A549 (cell line): ENCODE measurements around the gene SLC35B4. TPM values are rescaled to one million over a fixed set of nuclear protein-coding genes. Genes with fewer than 3 reads are reported as not detected.

Source experiments
- ATAC-seq, 2 experiments: fragments of 200-7000 bp in 1 of 2; fragments of >200 bp in 1 of 2; cut with Nextera tagmentation in 1 of 2; cut with Tn5 transposase in 1 of 2; 3 replicates each; pipeline versions ENCODE4 v1.8.0 to v1.9.1; 2018 to 2020; ENCODE audit warnings: mild to moderate bottlenecking in 1 of 2, moderate library complexity in 1 of 2
- CTCF ChIA-PET: fragments of 300-600 bp; sonication (Branson Sonifier 250); formaldehyde crosslinking; extraction: SDS; loops from one replicate; lab custom pipeline; 2021; ENCODE audit warnings: antibody characterized with exemption, inconsistent platforms; lab: Yijun Ruan, JAX
- POLR2A ChIA-PET: fragments of 350-600 bp; formaldehyde crosslinking; extraction: SDS; loops from one replicate; lab custom pipeline; 2021; ENCODE audit warnings: antibody characterized with exemption, inconsistent platforms; lab: Yijun Ruan, JAX
- DNase-seq, 2 experiments: peaks; one replicate each; pipeline versions ENCODE4 v3.0.0 to v3.0.0-alpha.2; 2011 to 2016; ENCODE audit warnings: low read depth in 1 of 2, low spot score in 1 of 2
- FAIRE-seq: peaks from 2 replicates; lab custom pipeline; 2011; peaks lifted over from hg19 to GRCh38; lab: Jason Lieb, UNC
- H3K27ac ChIP-seq, 2 experiments: fragments of >200 bp; sonication (Bioruptor Twin); formaldehyde crosslinking; 3 replicates each; pipeline ENCODE4 v1.5.1; 2016 to 2017
- H3K4me1 ChIP-seq: fragments of >200 bp; sonication (Bioruptor Twin); formaldehyde crosslinking; 3 replicates; pipeline ENCODE4 v1.6.1; 2016
- H3K4me2 ChIP-seq: fragments of >200 bp; sonication (Bioruptor Twin); formaldehyde crosslinking; 3 replicates; pipeline ENCODE4 v1.6.1; 2016
- H3K4me3 ChIP-seq: fragments of >200 bp; sonication (Bioruptor Twin); formaldehyde crosslinking; 3 replicates; pipeline ENCODE4 v1.5.1; 2016
- H3K9me3 ChIP-seq: fragments of >200 bp; sonication (Bioruptor Twin); formaldehyde crosslinking; 3 replicates; pipeline ENCODE4 v1.6.1; 2016
- CEBPB ChIP-seq, 2 experiments: fragments of >200 bp in 1 of 2; sonication (Bioruptor Twin) in 1 of 2; formaldehyde crosslinking in 1 of 2; IDR thresholded peaks; 2 replicates each; pipeline ENCODE4 v1.6.1; 2012 to 2016
- E2F6 ChIP-seq: IDR thresholded peaks from 2 replicates; pipeline ENCODE4 v1.6.1; 2012; ENCODE audit warnings: low read depth, borderline replicate concordance
- EHF ChIP-seq: fragments of 250-450 bp; sonication (Bioruptor Pico); IDR thresholded peaks from 2 replicates; pipeline ENCODE4 v1.5.0; 2020; ENCODE audit warnings: mild to moderate bottlenecking
- EHMT2 ChIP-seq: fragments of 200-600 bp; sonication (generic); IDR thresholded peaks from 2 replicates; pipeline ENCODE4 v1.6.1; 2016; ENCODE audit warnings: antibody characterized with exemption, low read depth, mild to moderate bottlenecking, moderate library complexity
- ELK1 ChIP-seq: fragments of 150-350 bp; IDR thresholded peaks from 2 replicates; pipeline ENCODE4 v1.6.1; 2014; ENCODE audit warnings: low read depth, mild to moderate bottlenecking, low read length
- ESRRA ChIP-seq: fragments of 150-350 bp; IDR thresholded peaks from 2 replicates; pipeline ENCODE4 v1.6.1; 2014; ENCODE audit warnings: mild to moderate bottlenecking, low read length, borderline replicate concordance
- FOSL2 ChIP-seq, 2 experiments: fragments of 450-650 bp in 1 of 2; fragments of >200 bp in 1 of 2; sonication (Bioruptor Twin) in 1 of 2; formaldehyde crosslinking; IDR thresholded peaks; 2 replicates each; pipeline versions ENCODE4 v1.5.0 to v1.6.1; 2016 to 2020; ENCODE audit warnings: mild to moderate bottlenecking in 1 of 2, moderate library complexity in 1 of 2
- HES2 ChIP-seq: fragments of >200 bp; sonication (Bioruptor Twin); formaldehyde crosslinking; IDR thresholded peaks from 2 replicates; pipeline ENCODE4 v1.6.1; 2016
- HEYL ChIP-seq: fragments of 250-450 bp; sonication (Bioruptor Pico); IDR thresholded peaks from 2 replicates; pipeline ENCODE4 v1.8.0; 2021; ENCODE audit warnings: mild to moderate bottlenecking, moderate library complexity
- HOXB5 ChIP-seq: fragments of 250-450 bp; sonication (Bioruptor Pico); IDR thresholded peaks from 2 replicates; pipeline ENCODE4 v1.5.0; 2020; ENCODE audit warnings: mild to moderate bottlenecking, moderate library complexity
- JUNB ChIP-seq: fragments of >200 bp; sonication (Bioruptor Twin); formaldehyde crosslinking; IDR thresholded peaks from 2 replicates; pipeline ENCODE4 v1.6.1; 2016
- KDM5A ChIP-seq: fragments of 200-600 bp; sonication (generic); IDR thresholded peaks from 2 replicates; pipeline ENCODE4 v1.6.1; 2016; ENCODE audit warnings: antibody characterized with exemption, mild to moderate bottlenecking
- MAFK ChIP-seq: fragments of 450-650 bp; IDR thresholded peaks from 2 replicates; pipeline ENCODE4 v1.6.1; 2014; ENCODE audit not compliant: partially characterized antibody
- MAX ChIP-seq: IDR thresholded peaks from 2 replicates; pipeline ENCODE4 v1.6.1; 2012
- NPAS2 ChIP-seq: fragments of 250-450 bp; sonication (Bioruptor Pico); IDR thresholded peaks from 2 replicates; pipeline ENCODE4 v1.8.0; 2022; ENCODE audit warnings: mild to moderate bottlenecking, moderate library complexity, borderline replicate concordance
- REST ChIP-seq: fragments of 200-600 bp; sonication (generic); IDR thresholded peaks from 2 replicates; pipeline ENCODE4 v1.6.1; 2016; ENCODE audit warnings: antibody characterized with exemption, mild to moderate bottlenecking, moderate library complexity
- SREBF2 ChIP-seq: fragments of 450-650 bp; IDR thresholded peaks from 2 replicates; pipeline ENCODE4 v1.6.1; 2014; ENCODE audit warnings: mild to moderate bottlenecking, moderate library complexity
- TFCP2L1 ChIP-seq: fragments of 250-450 bp; sonication (Bioruptor Pico); IDR thresholded peaks from 2 replicates; pipeline ENCODE4 v1.5.0; 2021; ENCODE audit warnings: mild to moderate bottlenecking
- TP53 ChIP-seq: fragments of 250-450 bp; sonication (Bioruptor Pico); IDR thresholded peaks from 2 replicates; pipeline ENCODE4 v1.5.0; 2021; ENCODE audit warnings: mild to moderate bottlenecking, moderate library complexity
- ZFP36 ChIP-seq: fragments of 450-650 bp; IDR thresholded peaks from 2 replicates; pipeline ENCODE4 v1.6.1; 2014; ENCODE audit warnings: borderline replicate concordance; ENCODE audit not compliant: partially characterized antibody
- ZNF302 ChIP-seq: fragments of 250-450 bp; sonication (Bioruptor Pico); IDR thresholded peaks from 2 replicates; pipeline ENCODE4 v1.9.0; 2021; ENCODE audit warnings: inconsistent platforms, mild to moderate bottlenecking, moderate library complexity
- WGBS: methylation state at CpG from one replicate; pipeline ENCODE4 v1.1.6; 2017; ENCODE audit errors: missing lambda C conversion rate; 5-methylcytosine and 5-hydroxymethylcytosine counted together
- polyA plus RNA-seq, 4 experiments: library from polyadenylated mRNA; depleted of rRNA in 3 of 4; stranded (reverse); fragments of >200 nt; fragmentation: RNase III in 1 of 4; extraction: RNeasy Plus Mini Kit Qiagen cat#74134 plus additional on column Dnase treatment in 1 of 4; gene quantifications; 2 replicates in 3 of 4; 3 replicates in 1 of 4; pipeline ENCODE4 v1.2.3, GENCODE V29; 2011 to 2017

The SLC35B4 gene
- polyA plus RNA-seq, 2 of the 4 experiments (the other 2 are of a cell fraction): 32.8 to 73.0 TPM

- TF ChIP-seq ZNF302: no peak
- TF ChIP-seq E2F6: no peak
- no peak for TF ChIP-seq ZFP36
- TF ChIP-seq EHF: peak; percentile 79; the same call in 1 of the 2 replicates
- no peak for TF ChIP-seq NPAS2 (CRISPR knock-in tag)
- no peak for TF ChIP-seq HEYL (CRISPR knock-in tag)
- peak; percentile 86 for TF ChIP-seq MAX
- TF ChIP-seq KDM5A: no peak
These were observed 47.9 kb upstream of the SLC35B4 start (continued) for GRCh38 chr7:134364619-134365037.

- ATAC-seq: no peak
- Histone ChIP-seq H3K27ac (peak overlapping the region; percentile 89 to 90), H3K4me2 (no peak overlapping the region; the same call in 2 of the 3 replicates), H3K4me3 (no peak overlapping the region), H3K9me3 (peaks cover 6% of the 10 kb centered on the region; the same call in 1 of the 3 replicates), H3K4me1 (peaks cover 53% of the 10 kb centered on the region)
- no peak for TF ChIP-seq HOXB5
- TF ChIP-seq CEBPB (IDR thresholded peaks at IDR 0.05): peak; percentile 84 to 89; a peak in 3 of 4 replicates
- no peak for TF ChIP-seq FOSL2 (IDR thresholded peaks at IDR 0.05)
- TF ChIP-seq FOSL2 (CRISPR knock-in tag; IDR thresholded peaks at IDR 0.05): 0 out of 2 replicates have a peak, but pooled peaks have one; percentile 2
- peak; percentile 81; the same call in 1 of the 2 replicates for TF ChIP-seq HES2
- 90% methylated on average over 8 of the region's 8 CpGs for WGBS
- peak; percentile 79 for FAIRE-seq
- DNase-seq: no peak
- ChIA-PET POLR2A (no interaction called here), CTCF (interaction anchor here (1.5 to 14.1 kb wide), 6 partner anchors 13 to 70 kb away, joined by 5 to 140 read pairs (median 7); partner anchors contain the start of gene SLC35B4)
These were observed 46.1 kb upstream of the SLC35B4 start for GRCh38 chr7:134362587-134363483.

GRCh38 chr7:134359787-134360432 is 43.2 kb upstream of the SLC35B4 start:
- Histone ChIP-seq H3K9me3 (peaks cover 6% of the 10 kb centered on the region; the same call in 1 of the 3 replicates), H3K4me2 (no peak overlapping the region), H3K4me1 (peaks cover 41% of the 10 kb centered on the region), H3K27ac (peak overlapping the region; percentile 10 to 90; a peak in 3 of 6 replicates), H3K4me3 (no peak overlapping the region)
- no peak for TF ChIP-seq TP53 (CRISPR knock-in tag)
- TF ChIP-seq FOSL2 (IDR thresholded peaks at IDR 0.05): no peak
- TF ChIP-seq FOSL2 (CRISPR knock-in tag; IDR thresholded peaks at IDR 0.05): no peak
- FAIRE-seq (no peak), DNase-seq (no peak), ATAC-seq (no peak)
- POLR2A ChIA-PET: no interaction called here
- 67% methylated on average over 5 of the region's 5 CpGs for WGBS
- CTCF ChIA-PET: interaction anchor here (0.6 to 14.1 kb wide), 11 partner anchors 9 to 330 kb away, joined by 3 to 140 read pairs (median 5); no protein-coding TSS in a partner anchor

- Histone ChIP-seq H3K27ac (peak overlapping the region in 1 of 2 experiments; percentile 90; a peak in 4 of 6 replicates), H3K4me1 (peaks cover 23% of the 10 kb centered on the region), H3K9me3 (no peaks in the 10 kb centered on the region), H3K4me2 (no peak overlapping the region), H3K4me3 (no peak overlapping the region)
- ChIA-PET CTCF (interaction anchor here (0.7 to 14.1 kb wide), 41 partner anchors 9 to 1780 kb away, joined by 3 to 140 read pairs (median 4); partner anchors contain the start of gene SLC35B4), POLR2A (interaction anchor here (1.3 kb wide), 1 partner anchor 41 kb away, joined by 5 read pairs; the partner anchor contains the start of gene SLC35B4)
- DNase-seq (no peak), ATAC-seq (peak in 1 of 2 experiments; percentile 40; a peak in 3 of 6 replicates), FAIRE-seq (peak; percentile 7)
- 93% methylated on average over 4 of the region's 4 CpGs for whole genome bisulfite sequencing
- TF ChIP-seq SREBF2 (no peak), EHMT2 (no peak), HEYL (CRISPR knock-in tag) (no peak), REST (no peak), MAX (no peak), MAFK (no peak), ELK1 (no peak), TFCP2L1 (no peak), NPAS2 (CRISPR knock-in tag) (no peak), ESRRA (no peak), JUNB (no peak)
These were observed 40.8 kb upstream of the SLC35B4 start for GRCh38 chr7:134357486-134357885.
